ENCODE measurements around the gene NTF3.

Gene NTF3

GRCh38 chr12:5487948-5488625, 56.2 kb downstream of the NTF3 start:
- Histone ChIP-seq H3K36me3 (ENCODE audit: control insufficient read depth, insufficient read depth, low read length) (no peaks in the 10 kb centered on the region), H3K9ac (ENCODE audit: low read length) (no peak overlapping the region), H3K27ac (ENCODE audit: low read depth, low read length) (no peak overlapping the region), H3K27me3 (ENCODE audit: control insufficient read depth, insufficient read depth, low read length) (no peaks in the 10 kb centered on the region), H3K4me3 (ENCODE audit: low read length) (no peak overlapping the region), H3K4me1 (ENCODE audit: control insufficient read depth, insufficient read depth, low read length) (no peaks in the 10 kb centered on the region)

DNA sequence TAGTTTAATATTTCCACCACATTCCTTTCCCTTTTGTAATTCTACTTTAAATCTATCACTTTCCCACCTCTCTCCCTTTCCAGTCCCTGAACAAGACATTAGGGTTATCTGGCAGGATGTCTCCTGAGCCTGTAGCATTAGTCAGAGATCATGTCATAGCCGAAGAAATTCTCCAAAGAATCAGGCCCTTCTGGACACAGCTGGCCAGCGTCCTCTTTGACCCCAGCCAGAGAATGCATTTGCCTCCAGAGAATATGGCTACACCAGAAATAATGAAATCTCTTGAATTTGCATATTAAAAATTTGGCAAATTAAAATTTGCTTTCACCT, 56.7 kb downstream of the NTF3 start:
- H3K4me1 ChIP-seq (ENCODE audit: control insufficient read depth, insufficient read depth, low read length) = no peaks in the 10 kb centered on the region
- no peak overlapping the region for H3K4me3 ChIP-seq (ENCODE audit: low read length)
- no peaks in the 10 kb centered on the region for H3K36me3 ChIP-seq (ENCODE audit: control insufficient read depth, insufficient read depth, low read length)
- no peaks in the 10 kb centered on the region for H3K27me3 ChIP-seq (ENCODE audit: control insufficient read depth, insufficient read depth, low read length)
- no peak overlapping the region for H3K27ac ChIP-seq (ENCODE audit: low read depth, low read length)
- H3K9ac ChIP-seq (ENCODE audit: low read length) = no peak overlapping the region

- Histone ChIP-seq H3K4me3 (ENCODE audit: low read length) (no peak overlapping the region), H3K27me3 (ENCODE audit: control insufficient read depth, insufficient read depth, low read length) (no peaks in the 10 kb centered on the region), H3K36me3 (ENCODE audit: control insufficient read depth, insufficient read depth, low read length) (no peaks in the 10 kb centered on the region), H3K9ac (ENCODE audit: low read length) (no peak overlapping the region), H3K4me1 (ENCODE audit: control insufficient read depth, insufficient read depth, low read length) (no peaks in the 10 kb centered on the region), H3K27ac (ENCODE audit: low read depth, low read length) (no peak overlapping the region)
These were observed 57.1 kb downstream of the NTF3 start for GRCh38 chr12:5489017-5489416.

DNA sequence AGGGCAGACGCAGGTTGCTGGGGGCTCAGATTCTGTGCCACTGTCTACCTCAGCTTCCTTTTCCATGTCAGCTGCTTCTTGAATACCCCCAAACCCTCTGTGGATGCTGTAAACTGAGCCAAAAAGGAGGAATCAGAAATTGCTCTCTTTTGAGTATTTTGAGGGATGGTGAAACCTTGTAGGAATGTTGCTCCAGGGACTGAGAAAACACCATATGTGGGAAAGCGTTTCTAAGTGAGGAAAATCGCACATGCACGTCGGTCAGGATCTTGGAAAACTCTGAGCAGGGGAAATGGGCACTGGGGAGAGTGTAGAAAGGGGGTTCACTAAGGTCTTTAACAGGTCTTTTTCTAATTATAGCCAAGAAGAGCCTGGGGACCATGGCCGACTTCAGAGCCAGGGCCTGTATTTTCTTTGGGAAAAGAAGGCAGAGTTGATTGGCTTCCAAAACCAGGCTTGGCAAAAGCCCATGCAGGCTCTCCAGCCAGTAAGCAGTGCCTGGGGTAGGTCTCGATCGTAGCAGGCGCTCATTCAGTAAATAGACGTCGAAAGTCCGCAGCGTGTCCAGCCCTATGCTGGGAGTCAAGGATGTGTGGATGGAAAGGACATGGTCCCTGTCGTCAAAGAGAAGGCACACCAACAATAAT, 58.0 kb downstream of the NTF3 start:
- Histone ChIP-seq H3K4me1 (ENCODE audit: control insufficient read depth, insufficient read depth, low read length) (no peaks in the 10 kb centered on the region), H3K27me3 (ENCODE audit: control insufficient read depth, insufficient read depth, low read length) (no peaks in the 10 kb centered on the region), H3K27ac (ENCODE audit: low read depth, low read length) (no peak overlapping the region), H3K4me3 (ENCODE audit: low read length) (no peak overlapping the region), H3K36me3 (ENCODE audit: control insufficient read depth, insufficient read depth, low read length) (no peaks in the 10 kb centered on the region), H3K9ac (ENCODE audit: low read length) (no peak overlapping the region)

GRCh38 chr12:5492562-5492961, 60.7 kb downstream of the NTF3 start:
- Histone ChIP-seq H3K4me1 (ENCODE audit: control insufficient read depth, insufficient read depth, low read length) (no peaks in the 10 kb centered on the region), H3K9ac (ENCODE audit: low read length) (no peak overlapping the region), H3K36me3 (ENCODE audit: control insufficient read depth, insufficient read depth, low read length) (no peaks in the 10 kb centered on the region), H3K4me3 (ENCODE audit: low read length) (no peak overlapping the region), H3K27me3 (ENCODE audit: control insufficient read depth, insufficient read depth, low read length) (no peaks in the 10 kb centered on the region), H3K27ac (ENCODE audit: low read depth, low read length) (no peak overlapping the region)

DNA sequence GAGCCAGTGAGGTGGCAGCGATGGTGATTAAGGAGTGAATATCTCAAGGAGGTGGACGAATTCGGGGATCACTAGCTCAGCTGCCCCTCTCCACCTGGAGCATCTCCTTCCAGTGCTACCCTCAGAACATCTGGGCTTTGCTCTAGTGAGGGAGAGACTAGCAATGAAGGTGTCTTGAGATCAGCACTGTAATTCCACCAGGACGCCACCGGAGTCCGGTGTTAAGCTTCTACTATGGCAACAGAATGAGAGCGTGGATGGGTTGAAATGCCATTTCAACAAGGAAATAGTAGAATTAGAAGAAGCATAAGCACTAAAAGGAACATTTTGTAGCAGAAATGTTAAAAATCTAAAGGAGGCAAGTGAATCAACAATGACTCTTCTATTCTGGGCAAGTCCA, 61.1 kb downstream of the NTF3 start:
- Histone ChIP-seq H3K36me3 (ENCODE audit: control insufficient read depth, insufficient read depth, low read length) (no peaks in the 10 kb centered on the region), H3K4me1 (ENCODE audit: control insufficient read depth, insufficient read depth, low read length) (no peaks in the 10 kb centered on the region), H3K4me3 (ENCODE audit: low read length) (no peak overlapping the region), H3K27me3 (ENCODE audit: control insufficient read depth, insufficient read depth, low read length) (no peaks in the 10 kb centered on the region), H3K27ac (ENCODE audit: low read depth, low read length) (no peak overlapping the region), H3K9ac (ENCODE audit: low read length) (no peak overlapping the region)

- no peaks in the 10 kb centered on the region for H3K36me3 ChIP-seq (ENCODE audit: control insufficient read depth, insufficient read depth, low read length)
- no peak overlapping the region for H3K9ac ChIP-seq (ENCODE audit: low read length)
- H3K4me3 ChIP-seq (ENCODE audit: low read length) = no peak overlapping the region
- no peak overlapping the region for H3K27ac ChIP-seq (ENCODE audit: low read depth, low read length)
- no peaks in the 10 kb centered on the region for H3K27me3 ChIP-seq (ENCODE audit: control insufficient read depth, insufficient read depth, low read length)
- no peaks in the 10 kb centered on the region for H3K4me1 ChIP-seq (ENCODE audit: control insufficient read depth, insufficient read depth, low read length)
These were observed 62.4 kb downstream of the NTF3 start for GRCh38 chr12:5494343-5494742.

GRCh38 chr12:5497329-5498053, 65.6 kb downstream of the NTF3 start:
- no peak overlapping the region for H3K4me3 ChIP-seq (ENCODE audit: low read length)
- no peaks in the 10 kb centered on the region for H3K4me1 ChIP-seq (ENCODE audit: control insufficient read depth, insufficient read depth, low read length)
- no peak overlapping the region for H3K27ac ChIP-seq (ENCODE audit: low read depth, low read length)
- H3K9ac ChIP-seq (ENCODE audit: low read length) = no peak overlapping the region
- H3K36me3 ChIP-seq (ENCODE audit: control insufficient read depth, insufficient read depth, low read length) = no peaks in the 10 kb centered on the region
- no peaks in the 10 kb centered on the region for H3K27me3 ChIP-seq (ENCODE audit: control insufficient read depth, insufficient read depth, low read length)

GRCh38 chr12:5498076-5498475, 66.2 kb downstream of the NTF3 start:
- Histone ChIP-seq H3K36me3 (ENCODE audit: control insufficient read depth, insufficient read depth, low read length) (no peaks in the 10 kb centered on the region), H3K4me3 (ENCODE audit: low read length) (no peak overlapping the region), H3K9ac (ENCODE audit: low read length) (no peak overlapping the region), H3K27ac (ENCODE audit: low read depth, low read length) (no peak overlapping the region), H3K4me1 (ENCODE audit: control insufficient read depth, insufficient read depth, low read length) (no peaks in the 10 kb centered on the region), H3K27me3 (ENCODE audit: control insufficient read depth, insufficient read depth, low read length) (no peaks in the 10 kb centered on the region)

- no peak overlapping the region for H3K9ac ChIP-seq (ENCODE audit: low read length)
- H3K27ac ChIP-seq (ENCODE audit: low read depth, low read length) = no peak overlapping the region
- no peak overlapping the region for H3K4me3 ChIP-seq (ENCODE audit: low read length)
- no peaks in the 10 kb centered on the region for H3K27me3 ChIP-seq (ENCODE audit: control insufficient read depth, insufficient read depth, low read length)
- H3K36me3 ChIP-seq (ENCODE audit: control insufficient read depth, insufficient read depth, low read length) = no peaks in the 10 kb centered on the region
- no peaks in the 10 kb centered on the region for H3K4me1 ChIP-seq (ENCODE audit: control insufficient read depth, insufficient read depth, low read length)
These were observed 66.9 kb downstream of the NTF3 start for GRCh38 chr12:5498806-5499205.

DNA sequence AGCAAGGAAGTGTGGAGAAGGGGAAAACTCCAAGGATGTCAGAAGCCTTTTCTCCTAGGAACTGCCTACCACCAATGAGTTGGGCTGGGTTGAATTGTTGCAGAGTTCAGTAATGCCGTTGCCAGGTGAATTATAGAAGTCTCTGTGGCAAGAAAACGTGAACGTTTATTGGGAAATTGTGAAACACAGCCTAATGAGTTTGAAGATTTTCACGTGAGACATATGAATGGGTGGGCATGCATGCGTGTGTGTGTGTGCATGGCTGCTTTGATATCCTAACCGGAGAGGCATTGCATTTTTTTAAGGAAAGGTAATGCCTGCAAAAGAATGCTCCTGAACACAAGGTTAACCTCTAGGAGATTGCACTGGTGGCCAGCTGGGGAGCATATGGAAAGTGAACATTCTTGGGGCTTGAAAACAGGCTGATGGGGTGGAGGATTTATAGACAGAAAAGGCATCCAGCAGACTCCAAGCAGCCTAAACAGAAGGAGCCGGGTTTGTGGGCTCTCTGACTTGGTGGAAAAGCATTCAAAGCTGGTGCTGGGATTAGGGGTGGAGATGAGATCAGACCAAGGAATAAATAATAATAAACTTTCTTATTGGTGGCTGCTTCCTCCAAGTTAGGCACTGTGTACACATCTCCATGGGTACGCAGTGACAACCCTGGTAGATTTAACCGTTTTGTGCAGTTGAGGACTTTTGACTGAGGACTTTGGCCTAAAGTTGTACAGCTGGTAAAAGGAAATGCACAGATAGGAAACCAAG, 67.8 kb downstream of the NTF3 start:
- H3K9ac ChIP-seq (ENCODE audit: low read length) = no peak overlapping the region
- H3K27ac ChIP-seq (ENCODE audit: low read depth, low read length) = no peak overlapping the region
- no peaks in the 10 kb centered on the region for H3K27me3 ChIP-seq (ENCODE audit: control insufficient read depth, insufficient read depth, low read length)
- H3K36me3 ChIP-seq (ENCODE audit: control insufficient read depth, insufficient read depth, low read length) = no peaks in the 10 kb centered on the region
- no peak overlapping the region for H3K4me3 ChIP-seq (ENCODE audit: low read length)
- H3K4me1 ChIP-seq (ENCODE audit: control insufficient read depth, insufficient read depth, low read length) = no peaks in the 10 kb centered on the region

GRCh38 chr12:5500331-5500659, 68.4 kb downstream of the NTF3 start:
- Histone ChIP-seq H3K4me3 (ENCODE audit: low read length) (no peak overlapping the region), H3K27ac (ENCODE audit: low read depth, low read length) (no peak overlapping the region), H3K9ac (ENCODE audit: low read length) (no peak overlapping the region), H3K36me3 (ENCODE audit: control insufficient read depth, insufficient read depth, low read length) (no peaks in the 10 kb centered on the region), H3K27me3 (ENCODE audit: control insufficient read depth, insufficient read depth, low read length) (no peaks in the 10 kb centered on the region), H3K4me1 (ENCODE audit: control insufficient read depth, insufficient read depth, low read length) (no peaks in the 10 kb centered on the region)
